HL-60 (cell line): ENCODE data around the gene TMEM94.

ENCODE experiments used
- POLR2AphosphoS5 ChIP-seq: IDR thresholded peaks from 2 replicates; pipeline ENCODE4 v1.6.1; 2012; ENCODE audit warnings: low read depth
- SPI1 ChIP-seq: IDR thresholded peaks from 2 replicates; pipeline ENCODE4 v1.6.1; 2012; ENCODE audit warnings: low read depth, mild to moderate bottlenecking, borderline replicate concordance
- TF ChIP-seq, protein P1 (sequence below): IDR thresholded peaks from one replicate; pipeline ENCODE4 v1.5.1; 2011; ENCODE audit warnings: low read length, control low read depth, inconsistent platforms; ENCODE audit not compliant: insufficient read depth

DNA sequence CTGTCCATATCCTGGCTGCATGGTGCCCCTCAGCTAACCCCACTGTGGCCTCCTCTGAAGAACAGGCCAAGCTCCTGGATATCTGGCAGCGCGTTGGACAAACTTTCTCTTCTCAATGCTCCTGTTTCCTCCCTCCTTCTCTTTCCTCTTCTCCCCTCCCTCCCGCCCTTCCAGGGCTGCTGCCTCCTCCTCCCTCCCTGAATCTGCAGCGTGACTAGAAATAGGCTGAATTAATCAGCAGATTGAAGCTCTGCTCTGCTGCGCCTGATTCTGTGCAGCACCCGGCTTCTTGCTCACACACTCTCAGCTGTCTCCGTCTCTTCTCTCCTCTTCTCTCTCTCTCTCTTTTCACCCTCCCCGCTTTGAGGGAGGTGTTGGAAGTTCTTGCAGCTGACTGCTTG is 19.8 kb downstream of the TMEM94 start:
- no peak for TF ChIP-seq POLR2AphosphoS5
- TF ChIP-seq, protein P1, sequence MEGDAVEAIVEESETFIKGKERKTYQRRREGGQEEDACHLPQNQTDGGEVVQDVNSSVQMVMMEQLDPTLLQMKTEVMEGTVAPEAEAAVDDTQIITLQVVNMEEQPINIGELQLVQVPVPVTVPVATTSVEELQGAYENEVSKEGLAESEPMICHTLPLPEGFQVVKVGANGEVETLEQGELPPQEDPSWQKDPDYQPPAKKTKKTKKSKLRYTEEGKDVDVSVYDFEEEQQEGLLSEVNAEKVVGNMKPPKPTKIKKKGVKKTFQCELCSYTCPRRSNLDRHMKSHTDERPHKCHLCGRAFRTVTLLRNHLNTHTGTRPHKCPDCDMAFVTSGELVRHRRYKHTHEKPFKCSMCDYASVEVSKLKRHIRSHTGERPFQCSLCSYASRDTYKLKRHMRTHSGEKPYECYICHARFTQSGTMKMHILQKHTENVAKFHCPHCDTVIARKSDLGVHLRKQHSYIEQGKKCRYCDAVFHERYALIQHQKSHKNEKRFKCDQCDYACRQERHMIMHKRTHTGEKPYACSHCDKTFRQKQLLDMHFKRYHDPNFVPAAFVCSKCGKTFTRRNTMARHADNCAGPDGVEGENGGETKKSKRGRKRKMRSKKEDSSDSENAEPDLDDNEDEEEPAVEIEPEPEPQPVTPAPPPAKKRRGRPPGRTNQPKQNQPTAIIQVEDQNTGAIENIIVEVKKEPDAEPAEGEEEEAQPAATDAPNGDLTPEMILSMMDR: no peak
- TF ChIP-seq SPI1: no peak
